Pancreas (tissue), 10 donors: ENCODE data around the gene RTN4RL1. TPM values are rescaled to one million over a fixed set of nuclear protein-coding genes. Genes with fewer than 3 reads are reported as not detected.

Experiments
- ATAC-seq, 4 donors: fragments of 200-7000 bp; cut with Tn5 transposase; one replicate each; pipeline versions ENCODE4 v1.8.0 to v1.9.1; 2020; ENCODE audit warnings: mild to moderate bottlenecking in 4 of 4, moderate library complexity in 4 of 4
- DNase-seq, 6 donors: peaks; one replicate each; pipeline ENCODE4 v3.0.0-alpha.2; 2020
- FAIRE-seq: peaks from 2 replicates; lab custom pipeline; 2012; peaks lifted over from hg19 to GRCh38; lab: Jason Lieb, UNC
- H3K27ac ChIP-seq, 4 donors: fragments of 200-600 bp; sonication (generic); 1 replicate in 3 of 4; 2 replicates in 1 of 4; pipeline versions ENCODE4 v1.5.0 to v1.8.0; 2020
- H3K27me3 ChIP-seq, 4 donors: fragments of 200-600 bp; one replicate each; pipeline ENCODE4 v1.8.0; 2021
- H3K36me3 ChIP-seq, 3 donors: fragments of 200-600 bp; sonication (generic) in 1 of 3; one replicate each; pipeline versions ENCODE4 v1.5.0 to v1.8.0; 2020 to 2021
- H3K4me1 ChIP-seq, 3 donors: fragments of 200-600 bp; one replicate each; pipeline ENCODE4 v1.8.0; 2021
- H3K4me3 ChIP-seq, 4 donors: fragments of 200-600 bp; sonication (generic) in 2 of 4; one replicate each; pipeline versions ENCODE4 v1.5.0 to v1.8.0; 2020 to 2021
- H3K9me3 ChIP-seq, 4 donors: fragments of 200-600 bp; one replicate each; pipeline ENCODE4 v1.8.0; 2021
- WGBS, 2 donors: extraction: QIAGEN DNeasy Blood & Tissue Kit; methylation state at CpG; one replicate each; pipeline ENCODE4 v1.1.7; 2013; 5-methylcytosine and 5-hydroxymethylcytosine counted together
- intact Hi-C, 3 donors: fragments of 100-400 bp; cut with DNase I; formaldehyde crosslinking; loops; one replicate each; pipeline versions ENCODE4 v1.11.1 to v1.14.2; 2022
- polyA plus RNA-seq, 2 donors: library from polyadenylated mRNA; stranded (reverse); fragments of 200-250 nt; gene quantifications; one replicate each; pipeline ENCODE4 v1.2.3, GENCODE V29; 2013
- total RNA-seq, 6 donors: library from RNA; stranded (reverse); fragmentation: NEBNext Ultra II Directional in 4 of 6; extraction: Animal tissue kit (Norgen Biotek cat#: 25700) in 4 of 6; gene quantifications; one replicate each; pipeline versions ENCODE4 v1.2.1 to v1.2.4, GENCODE V29; 2021 to 2023
- TF ChIP-seq, protein P1 (sequence below), 4 donors: fragments of 200-600 bp; sonication (generic) in 3 of 4; IDR thresholded peaks; one replicate each; pipeline versions ENCODE4 v1.5.0 to v1.8.0; 2021; ENCODE audit warnings: antibody characterized with exemption in 4 of 4
- donor health status: healthy with polysubstance abuse.
- donor health status: DM: no; HTN: no; CAD: no; lungs with moderate emphysema.
- donor health status: DM: no; HTN: no; CAD: no.
- donor health status: control.
- donor health status: control.
- donor health status: Bipolar disorder and iron deficiency.
- donor health status: DM: yes; HTN: yes; CAD: no.
- donor health status: DM: no; HTN: no; CAD: no.
- donor health status: DM: no; HTN: no; CAD: no.
- donor health status: DM: yes; HTN: yes; CAD: no.

The RTN4RL1 gene
- total and polyA plus RNA-seq, 8 donors = 0.93 to 3.6 (median 2.1) TPM

- FAIRE-seq (no peak), DNase-seq (no peak), ATAC-seq (no peak)
- TF ChIP-seq, protein P1, sequence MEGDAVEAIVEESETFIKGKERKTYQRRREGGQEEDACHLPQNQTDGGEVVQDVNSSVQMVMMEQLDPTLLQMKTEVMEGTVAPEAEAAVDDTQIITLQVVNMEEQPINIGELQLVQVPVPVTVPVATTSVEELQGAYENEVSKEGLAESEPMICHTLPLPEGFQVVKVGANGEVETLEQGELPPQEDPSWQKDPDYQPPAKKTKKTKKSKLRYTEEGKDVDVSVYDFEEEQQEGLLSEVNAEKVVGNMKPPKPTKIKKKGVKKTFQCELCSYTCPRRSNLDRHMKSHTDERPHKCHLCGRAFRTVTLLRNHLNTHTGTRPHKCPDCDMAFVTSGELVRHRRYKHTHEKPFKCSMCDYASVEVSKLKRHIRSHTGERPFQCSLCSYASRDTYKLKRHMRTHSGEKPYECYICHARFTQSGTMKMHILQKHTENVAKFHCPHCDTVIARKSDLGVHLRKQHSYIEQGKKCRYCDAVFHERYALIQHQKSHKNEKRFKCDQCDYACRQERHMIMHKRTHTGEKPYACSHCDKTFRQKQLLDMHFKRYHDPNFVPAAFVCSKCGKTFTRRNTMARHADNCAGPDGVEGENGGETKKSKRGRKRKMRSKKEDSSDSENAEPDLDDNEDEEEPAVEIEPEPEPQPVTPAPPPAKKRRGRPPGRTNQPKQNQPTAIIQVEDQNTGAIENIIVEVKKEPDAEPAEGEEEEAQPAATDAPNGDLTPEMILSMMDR (IDR thresholded peaks at IDR 0.05) = no peak
- Histone ChIP-seq H3K4me1 (peaks cover 9 to 13% (median 9%) of the 10 kb centered on the region in 3 donors), H3K4me3 (no peak overlapping the region), H3K27ac (no peak overlapping the region), H3K9me3 (no peaks in the 10 kb centered on the region), H3K27me3 (no peaks in the 10 kb centered on the region), H3K36me3 (no peaks in the 10 kb centered on the region)
- WGBS, 2 donors = 96 to 97% methylated on average over 10 of the region's 10 CpGs
- intact Hi-C loops = no loop called here
Observed at GRCh38 chr17:2009737-2010136, 15.4 kb downstream of the RTN4RL1 start.

DNA sequence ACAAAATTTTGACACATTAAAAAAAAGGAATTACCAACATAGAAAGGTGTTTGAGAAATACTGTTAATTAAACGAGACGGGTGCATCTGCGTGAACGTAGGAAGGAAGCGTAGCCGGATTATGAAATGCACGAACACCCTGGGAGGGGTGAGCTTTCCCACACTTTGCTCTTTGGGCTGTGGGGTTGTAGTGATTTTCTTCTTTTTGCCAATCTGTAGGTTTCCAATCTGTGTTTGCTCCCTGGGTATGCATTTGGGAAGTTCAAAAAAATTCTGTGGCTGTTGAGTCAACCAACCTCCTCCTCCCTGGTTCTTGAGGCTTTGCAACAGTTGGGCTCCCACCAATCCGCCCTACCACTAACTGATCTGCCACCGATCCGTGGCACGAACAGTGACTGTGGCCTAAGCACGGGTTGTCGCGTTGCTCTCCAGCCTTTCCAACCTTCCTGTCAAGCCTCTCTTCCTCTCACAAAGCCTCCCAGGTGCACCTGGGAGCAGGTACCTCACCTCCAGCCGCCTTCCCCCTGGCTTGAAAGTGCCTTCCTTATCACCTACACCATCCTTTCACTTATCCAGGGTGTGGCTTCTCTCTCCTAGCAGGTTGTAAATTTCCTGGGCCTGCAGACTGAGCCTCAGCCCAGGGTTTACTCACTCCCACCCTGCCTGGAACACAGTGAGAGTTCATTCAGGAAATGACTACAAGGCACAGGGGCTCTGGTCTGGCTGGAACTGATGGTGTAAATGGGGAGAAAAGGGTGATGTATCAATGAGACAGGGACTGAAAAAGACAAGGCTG, 16.6 kb downstream of the RTN4RL1 start:
- TF ChIP-seq, protein P1 (IDR thresholded peaks at IDR 0.05) = no peak
- FAIRE-seq (no peak), DNase-seq (no peak), ATAC-seq (no peak)
- no peak overlapping the region for H3K27ac ChIP-seq
- no peak overlapping the region for H3K4me3 ChIP-seq
- peaks cover 9 to 13% (median 9%) of the 10 kb centered on the region in 3 donors for H3K4me1 ChIP-seq
- WGBS, 2 donors = 89 to 90% methylated on average over 15 of the region's 15 CpGs
- no peaks in the 10 kb centered on the region for H3K36me3 ChIP-seq
- H3K27me3 ChIP-seq = no peaks in the 10 kb centered on the region
- intact Hi-C loops = no loop called here
- no peaks in the 10 kb centered on the region for H3K9me3 ChIP-seq

DNA sequence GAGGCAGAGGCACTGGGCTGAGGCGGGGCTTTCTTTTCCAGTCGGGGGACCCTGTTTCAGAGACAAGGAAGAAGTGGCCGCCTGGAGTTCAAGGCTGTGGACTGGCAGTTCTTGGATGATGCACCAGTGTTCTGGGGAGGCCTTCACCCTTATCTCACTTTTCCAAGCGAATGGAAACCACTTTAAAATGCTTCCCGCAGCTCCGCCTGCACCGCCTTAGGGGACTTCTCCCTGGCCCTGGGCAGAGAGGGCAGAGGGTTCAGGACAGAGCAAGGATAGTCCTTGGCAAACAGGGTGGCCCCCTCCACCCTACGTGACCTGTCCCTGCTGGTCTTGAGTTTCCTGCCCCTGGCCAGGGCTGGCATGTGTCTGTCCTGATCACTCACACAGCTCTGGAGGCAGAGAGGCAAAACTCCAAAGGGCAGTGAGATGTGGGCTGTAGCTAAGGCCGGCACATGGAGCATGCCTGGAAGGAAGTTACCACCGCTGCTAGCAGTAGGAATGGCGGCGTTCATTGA, 20.6 kb downstream of the RTN4RL1 start:
- Histone ChIP-seq H3K9me3 (no peaks in the 10 kb centered on the region), H3K27me3 (no peaks in the 10 kb centered on the region), H3K36me3 (no peaks in the 10 kb centered on the region), H3K4me1 (peaks cover 9 to 11% (median 10%) of the 10 kb centered on the region in 3 donors), H3K4me3 (no peak overlapping the region), H3K27ac (peak overlapping the region in 1 of 4 donors; percentile 19)
- ATAC-seq (no peak), DNase-seq (no peak), FAIRE-seq (no peak)
- TF ChIP-seq, protein P1 (IDR thresholded peaks at IDR 0.05) = no peak
- WGBS, 2 donors = 68 to 69% methylated on average over 12 of the region's 12 CpGs
- intact Hi-C loops = no loop called here

GRCh38 chr17:2003525-2003924, 21.6 kb downstream of the RTN4RL1 start:
- 90 to 96% methylated on average over 13 of the region's 13 CpGs for WGBS, 2 donors
- ATAC-seq = no peak
- Histone ChIP-seq H3K4me1 (peaks cover 16 to 18% (median 16%) of the 10 kb centered on the region in 3 donors), H3K36me3 (no peaks in the 10 kb centered on the region), H3K4me3 (no peak overlapping the region), H3K27ac (peak overlapping the region; percentile 49 to 77 (median 63)), H3K27me3 (no peaks in the 10 kb centered on the region), H3K9me3 (no peaks in the 10 kb centered on the region)
- TF ChIP-seq, protein P1 (IDR thresholded peaks at IDR 0.05) = no peak
- FAIRE-seq = no peak
- DNase-seq = no peak
- intact Hi-C loops = no loop called here
